ENCODE measurements around the gene GGA3.
"Not testable (repeated sequence)": the region's sequence is repeated elsewhere in the genome, so short reads cannot be mapped to it uniquely, and the experiment has no call there.

The GGA3 gene, protein sequence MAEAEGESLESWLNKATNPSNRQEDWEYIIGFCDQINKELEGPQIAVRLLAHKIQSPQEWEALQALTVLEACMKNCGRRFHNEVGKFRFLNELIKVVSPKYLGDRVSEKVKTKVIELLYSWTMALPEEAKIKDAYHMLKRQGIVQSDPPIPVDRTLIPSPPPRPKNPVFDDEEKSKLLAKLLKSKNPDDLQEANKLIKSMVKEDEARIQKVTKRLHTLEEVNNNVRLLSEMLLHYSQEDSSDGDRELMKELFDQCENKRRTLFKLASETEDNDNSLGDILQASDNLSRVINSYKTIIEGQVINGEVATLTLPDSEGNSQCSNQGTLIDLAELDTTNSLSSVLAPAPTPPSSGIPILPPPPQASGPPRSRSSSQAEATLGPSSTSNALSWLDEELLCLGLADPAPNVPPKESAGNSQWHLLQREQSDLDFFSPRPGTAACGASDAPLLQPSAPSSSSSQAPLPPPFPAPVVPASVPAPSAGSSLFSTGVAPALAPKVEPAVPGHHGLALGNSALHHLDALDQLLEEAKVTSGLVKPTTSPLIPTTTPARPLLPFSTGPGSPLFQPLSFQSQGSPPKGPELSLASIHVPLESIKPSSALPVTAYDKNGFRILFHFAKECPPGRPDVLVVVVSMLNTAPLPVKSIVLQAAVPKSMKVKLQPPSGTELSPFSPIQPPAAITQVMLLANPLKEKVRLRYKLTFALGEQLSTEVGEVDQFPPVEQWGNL

DNA sequence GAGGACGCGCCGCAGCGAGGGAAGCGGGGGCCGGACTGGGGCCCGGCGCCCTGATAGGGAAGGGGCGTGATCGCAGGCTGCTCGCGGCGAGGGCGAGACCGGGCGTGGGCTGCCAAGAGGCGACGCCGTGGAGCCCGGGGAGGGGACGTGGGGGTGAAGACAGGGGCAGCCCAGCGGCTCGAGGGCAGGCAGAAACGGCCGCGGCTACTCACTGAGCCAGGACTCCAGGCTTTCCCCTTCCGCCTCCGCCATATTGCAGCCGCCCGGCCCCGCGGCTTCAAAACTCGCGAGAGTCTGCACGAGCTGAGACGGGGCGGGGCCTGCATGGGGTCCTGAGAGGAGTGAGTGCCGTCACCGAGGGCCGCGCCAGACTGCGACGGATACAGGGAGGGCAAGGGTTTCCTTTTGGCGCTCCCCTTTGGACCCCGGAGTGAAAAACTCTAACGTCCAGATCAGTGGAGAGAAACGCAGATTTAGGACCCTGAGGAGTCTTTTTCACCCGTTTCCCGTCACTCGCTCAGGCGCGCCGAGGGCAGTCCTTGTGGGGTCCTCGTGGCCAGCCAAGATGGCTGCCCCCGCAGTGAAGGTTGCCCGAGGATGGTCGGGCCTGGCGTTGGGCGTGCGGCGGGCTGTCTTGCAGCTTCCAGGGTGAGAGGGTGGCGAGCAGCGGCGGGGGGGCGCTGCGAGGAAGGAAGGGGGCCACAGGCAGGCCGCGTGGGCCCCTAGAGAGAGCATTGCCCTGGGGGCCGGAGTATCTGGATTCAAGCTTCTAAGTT is at the start of gene GGA3, which contains the start of gene MRPS7:
Gene GGA3, minus strand, starts transcription at position 271 of the 776 bp plus-strand sequence. Its CDS starts 19 bp downstream, at position 252.
Gene MRPS7, plus strand, starts transcription at position 544 of the 776 bp plus-strand sequence. Its CDS starts 22 bp downstream, at position 566.
- TF ChIP-seq POLR2A (IDR thresholded peaks at IDR 0.05; ENCODE audit: low read length), result peak; percentile 92
- TF ChIP-seq GATA1 (IDR thresholded peaks at IDR 0.05; ENCODE audit: low read depth, low read length), result no peak

DNA sequence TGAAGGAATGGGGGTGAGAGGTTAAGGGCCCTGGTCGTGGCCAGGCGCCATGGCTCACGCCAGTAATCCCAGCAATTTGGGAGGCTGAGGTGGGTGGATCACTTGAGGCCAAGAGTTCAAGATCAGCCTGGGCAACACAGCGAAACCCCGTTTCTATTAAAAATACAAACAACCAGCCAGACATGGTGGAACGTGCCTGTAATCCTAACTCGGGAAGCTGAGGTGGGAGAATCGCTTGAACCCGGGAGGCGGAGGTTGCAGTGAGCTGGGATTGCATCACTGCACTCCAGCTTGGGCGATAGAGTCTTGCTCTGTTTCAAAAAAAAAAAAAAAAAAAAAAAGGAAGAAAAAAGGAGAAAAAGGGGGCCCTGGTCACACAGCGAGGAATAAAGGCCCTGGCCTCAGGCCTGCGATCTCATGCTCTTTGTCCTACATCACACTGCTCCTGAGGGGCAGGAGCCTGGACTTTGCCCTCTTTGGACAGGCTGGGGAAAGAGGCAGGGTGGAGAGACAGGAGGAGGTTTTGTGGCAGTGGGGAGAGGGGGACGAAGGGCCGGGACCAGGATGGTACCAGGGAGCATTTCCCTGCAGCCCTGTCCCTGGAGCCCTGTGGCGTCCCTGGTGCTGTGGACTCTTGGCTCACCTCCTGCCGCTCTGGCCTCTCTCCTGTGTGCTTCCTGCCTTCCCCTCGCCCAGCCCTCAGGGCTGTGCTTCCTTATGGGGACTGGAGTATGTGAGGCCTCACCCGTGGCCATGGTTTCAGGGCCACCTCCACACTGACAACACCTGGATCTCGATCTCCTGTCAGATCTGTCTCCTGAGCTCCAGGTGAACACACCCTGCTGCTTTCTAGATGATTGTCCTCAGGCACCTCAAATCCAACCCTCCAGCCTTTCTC is 47.6 kb upstream of the GGA3 start:
- TF ChIP-seq POLR2A (IDR thresholded peaks at IDR 0.05; ENCODE audit: low read length), result no peak
- TF ChIP-seq GATA1 (IDR thresholded peaks at IDR 0.05; ENCODE audit: low read depth, low read length), result no peak
- no peak for DNase-seq

More for the DNA sequence above, at the start of gene GGA3, which contains the start of gene MRPS7:
- DNase-seq, result peak; percentile 95 to 97

DNA sequence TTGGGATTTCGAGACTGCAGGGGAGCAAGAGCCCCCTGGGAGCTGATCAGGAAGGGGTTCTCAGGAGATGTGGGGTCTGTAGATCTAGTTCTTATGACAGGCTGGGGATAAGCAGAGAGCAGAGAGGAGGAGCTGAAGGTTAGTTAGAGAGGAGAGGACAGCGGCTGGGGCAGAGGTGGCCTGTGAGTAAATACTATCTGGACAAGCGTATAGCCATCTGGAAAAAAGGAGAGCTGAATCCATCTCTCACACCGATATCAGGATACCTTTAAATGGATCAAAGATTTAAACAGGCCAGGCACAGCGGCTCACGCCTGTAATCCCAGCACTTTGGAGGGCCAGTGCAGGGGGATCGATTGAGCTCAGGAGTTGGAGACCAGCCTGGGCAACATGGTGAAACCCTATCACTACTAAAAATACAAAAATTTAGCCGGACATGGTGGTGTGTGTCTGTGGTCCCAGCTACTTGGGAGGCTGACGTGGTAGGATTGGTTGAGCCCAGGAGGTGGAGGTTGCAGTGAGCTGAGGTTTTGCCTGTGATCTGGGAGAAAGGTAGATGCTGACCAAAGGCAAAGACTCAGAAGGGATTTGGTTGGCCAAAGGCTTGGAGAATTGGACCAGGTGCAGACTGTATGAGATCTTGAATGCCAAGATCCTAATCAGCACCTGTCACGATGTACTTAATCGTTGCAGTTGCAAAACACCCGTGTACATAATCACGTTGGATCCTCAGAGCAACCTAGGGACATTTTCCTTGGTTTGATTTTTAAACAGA is 46.7 kb upstream of the GGA3 start:
- TF ChIP-seq POLR2A (IDR thresholded peaks at IDR 0.05; ENCODE audit: low read length) (no peak), GATA1 (IDR thresholded peaks at IDR 0.05; ENCODE audit: low read depth, low read length) (no peak)
- no peak for DNase-seq

DNA sequence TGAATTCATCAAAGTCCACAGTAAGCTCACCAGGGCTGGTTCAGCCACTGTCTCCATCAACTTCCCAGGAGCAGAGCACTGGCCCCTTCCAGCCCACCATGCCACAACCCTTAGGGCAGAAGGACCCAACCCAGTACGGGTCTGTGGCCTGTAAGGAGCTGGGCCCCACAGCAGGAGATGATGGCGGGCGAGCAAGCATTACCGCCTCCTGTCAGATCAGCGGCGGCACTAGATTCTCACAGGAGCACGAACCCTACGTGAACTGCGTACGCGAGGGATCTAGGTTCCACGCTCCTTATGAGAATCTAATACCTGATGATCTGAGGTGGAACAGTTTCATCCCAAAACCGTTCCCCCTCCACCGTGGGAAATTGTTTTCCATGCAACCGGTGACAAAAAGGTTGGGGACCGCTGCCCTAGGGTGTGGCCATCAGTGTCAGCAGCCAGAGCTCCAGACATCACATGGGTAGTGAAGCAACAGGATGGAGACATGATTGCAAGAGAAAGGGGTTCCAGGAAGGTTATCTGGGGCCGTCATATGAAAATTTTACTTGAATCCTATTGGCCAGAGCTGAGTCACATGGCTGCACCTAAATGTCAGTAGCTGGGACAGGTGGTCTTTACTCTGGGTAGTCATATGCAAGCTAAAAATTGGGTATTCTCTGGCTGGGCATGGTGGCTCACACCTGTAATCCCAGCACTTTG is 40.2 kb upstream of the GGA3 start:
- DNase-seq, result peak; percentile 37 to 40
- TF ChIP-seq POLR2A (IDR thresholded peaks at IDR 0.05; ENCODE audit: low read length) (no peak), GATA1 (IDR thresholded peaks at IDR 0.05; ENCODE audit: low read depth, low read length) (no peak)

DNA sequence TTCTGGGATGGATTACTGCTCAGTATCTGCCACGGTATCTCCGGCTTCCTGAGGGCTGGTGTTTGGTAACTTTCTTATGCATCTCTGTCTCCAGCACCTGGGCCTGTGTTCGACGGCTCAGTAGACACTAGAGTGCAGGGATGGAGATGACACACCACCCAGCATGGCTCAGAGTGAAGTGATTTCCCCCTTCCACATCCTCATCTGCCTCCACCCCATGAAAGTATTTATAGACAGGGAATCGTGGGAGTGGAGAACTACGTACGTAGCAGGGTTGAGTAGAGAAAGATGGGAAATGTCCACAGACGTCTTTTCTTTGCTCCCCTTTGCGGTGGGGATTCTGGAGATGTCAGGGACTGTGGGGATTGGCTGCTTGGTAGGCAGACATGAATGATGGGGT is 39.6 kb upstream of the GGA3 start:
- TF ChIP-seq POLR2A (IDR thresholded peaks at IDR 0.05; ENCODE audit: low read length) (no peak), GATA1 (IDR thresholded peaks at IDR 0.05; ENCODE audit: low read depth, low read length) (no peak)
- no peak for DNase-seq

DNA sequence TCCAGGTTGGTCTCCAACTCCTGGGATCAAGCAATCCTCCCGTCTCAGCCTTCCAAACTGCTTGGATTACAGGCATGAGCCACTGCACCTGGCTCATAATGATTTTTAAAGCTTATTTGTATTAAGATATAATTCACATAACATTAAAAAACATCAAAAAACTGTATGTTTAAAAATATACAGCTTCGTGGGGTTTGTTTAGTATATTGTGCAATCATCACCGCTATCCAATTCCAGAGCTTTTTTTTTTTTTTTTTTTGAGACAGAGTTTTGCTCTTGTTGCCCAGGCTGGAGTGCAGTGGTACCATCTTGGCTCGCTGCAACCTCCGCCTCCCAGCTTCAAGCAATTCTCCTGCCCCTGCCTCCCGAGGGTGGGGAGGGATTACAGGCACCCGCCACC is 38.9 kb upstream of the GGA3 start:
- DNase-seq, result no peak
- no peak for TF ChIP-seq GATA1 (IDR thresholded peaks at IDR 0.05; ENCODE audit: low read depth, low read length)
- TF ChIP-seq POLR2A (IDR thresholded peaks at IDR 0.05; ENCODE audit: low read length), result no peak

DNA sequence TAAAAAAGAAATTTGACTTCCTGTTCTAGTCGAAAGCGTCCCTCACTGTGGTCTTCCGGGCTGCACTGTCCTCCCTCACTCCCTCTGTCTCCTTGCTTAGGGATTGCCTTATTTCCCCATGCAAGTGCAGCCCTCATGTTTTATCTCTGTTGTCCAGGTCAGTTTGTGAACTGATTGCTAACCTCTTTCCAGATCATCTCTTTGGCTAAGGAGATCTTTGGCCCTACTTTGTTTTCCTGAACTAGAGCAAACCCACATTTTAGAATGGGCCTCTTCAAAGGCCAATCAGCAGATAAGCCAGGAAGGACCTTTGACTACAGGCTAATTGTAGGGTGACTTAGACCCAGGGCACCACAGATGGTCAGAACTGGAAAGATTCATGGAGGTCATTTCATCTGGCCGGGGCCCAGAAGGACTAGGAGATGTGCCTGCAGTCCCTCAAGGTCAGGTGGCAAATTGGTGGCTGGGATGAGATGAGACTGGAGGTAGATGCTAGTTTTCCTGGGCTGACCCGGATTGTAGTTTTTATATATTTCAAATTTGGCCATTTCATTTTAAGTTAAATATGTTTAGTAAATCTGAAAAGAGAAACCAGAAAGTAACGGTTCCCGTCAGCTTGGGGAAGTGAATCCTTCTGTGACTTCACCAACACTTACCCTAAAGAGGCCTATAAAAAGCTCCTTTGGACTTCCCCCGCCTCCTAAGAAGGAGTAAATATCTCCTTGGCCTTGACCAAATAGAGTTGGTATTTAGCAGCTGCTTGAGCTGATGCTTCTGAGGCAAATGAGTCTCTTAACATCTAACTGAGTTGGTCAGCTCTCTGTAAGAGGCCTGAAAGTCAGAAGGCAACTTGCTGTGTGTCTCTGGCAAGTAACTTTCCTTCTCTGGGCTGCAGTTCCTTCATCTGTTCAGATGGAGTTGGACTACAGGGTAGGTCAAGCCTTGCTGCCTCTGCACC is 34.1 kb upstream of the GGA3 start:
- no peak for TF ChIP-seq POLR2A (IDR thresholded peaks at IDR 0.05; ENCODE audit: low read length)
- no peak for TF ChIP-seq GATA1 (IDR thresholded peaks at IDR 0.05; ENCODE audit: low read depth, low read length)

DNA sequence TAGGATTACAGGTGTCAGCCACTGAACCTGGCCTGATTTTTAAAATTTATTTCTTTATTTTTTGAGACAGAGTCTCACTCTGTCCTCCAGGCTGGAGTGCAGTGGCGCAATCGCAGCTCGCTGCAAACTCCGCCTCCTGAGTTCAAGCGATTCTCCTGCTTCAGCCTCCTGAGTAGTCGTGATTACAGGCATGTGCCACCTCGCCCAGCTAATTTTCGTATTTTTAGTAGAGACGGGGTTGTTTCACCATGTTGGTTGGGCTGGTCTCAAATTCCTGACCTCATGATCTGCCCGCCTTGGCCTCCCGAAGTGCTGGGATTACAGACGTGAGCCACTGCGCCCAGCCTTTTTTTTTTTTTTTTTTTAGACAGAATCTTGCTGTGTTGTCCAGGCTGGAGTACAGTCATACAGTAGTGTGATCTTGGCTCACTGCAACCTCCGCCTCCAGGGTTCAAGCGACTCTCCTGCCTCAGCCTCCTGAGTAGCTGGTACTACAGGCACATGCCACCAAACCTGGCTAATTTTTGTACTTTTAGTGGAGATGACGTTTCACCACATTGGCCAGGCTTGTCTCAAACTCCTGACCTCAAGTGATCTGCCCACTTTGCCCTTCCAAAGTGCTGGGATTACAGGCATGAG is 31.5 kb upstream of the GGA3 start:
- DNase-seq, result not testable (repeated sequence)

More for the DNA sequence above, 34.1 kb upstream of the GGA3 start:
- no peak for DNase-seq

DNA sequence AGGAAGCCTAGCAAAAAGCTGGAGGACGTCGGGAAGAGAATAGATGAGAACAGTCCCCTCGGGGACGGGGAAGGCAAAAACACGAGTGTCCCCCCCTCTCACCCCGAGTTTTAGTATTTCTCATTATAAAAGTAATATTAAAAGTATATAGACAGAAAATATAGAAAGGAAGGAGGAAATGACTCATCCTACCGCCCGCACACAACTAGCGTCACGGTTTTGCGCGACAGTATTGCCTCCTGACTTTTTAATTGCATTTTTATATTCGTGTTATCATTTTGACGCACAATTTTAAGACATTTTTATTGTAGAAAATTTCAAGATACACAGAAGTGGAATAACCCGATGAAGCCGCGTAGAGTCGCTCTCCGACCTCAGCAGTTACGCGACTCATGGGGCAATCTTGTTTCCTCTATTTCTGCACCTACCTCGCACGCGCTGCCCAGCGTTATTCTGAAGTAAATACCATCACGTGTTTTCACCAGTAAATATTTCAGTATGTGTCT is 28.5 kb upstream of the GGA3 start:
- TF ChIP-seq GATA1 (IDR thresholded peaks at IDR 0.05; ENCODE audit: low read depth, low read length) (no peak), POLR2A (IDR thresholded peaks at IDR 0.05; ENCODE audit: low read length) (peak; percentile 67)
- peak; percentile 80 for DNase-seq
